ENCODE data around the gene MZT2A. TPM values are rescaled to one million over a fixed set of nuclear protein-coding genes. Genes with fewer than 3 reads are reported as not detected.
A peak's percentile ranks its signal among the peaks of the same experiment; 100 is the strongest.
"Not testable (repeated sequence)": the region's sequence is repeated elsewhere in the genome, so short reads cannot be mapped to it uniquely, and the experiment has no call there.

The MZT2A gene
- polyA plus RNA-seq, 3 donors, result 11.1 to 26.0 (median 13.6) TPM

GRCh38 chr2:131517106-131517831 lies 25.1 kb upstream of the MZT2A start:
- intact Hi-C loops (cut with micrococcal nuclease), result no loop called here
- H3K27ac Mint-ChIP-seq, result peak overlapping the region in 1 of 7 donors; percentile 15
- WGBS (ENCODE audit: insufficient coverage), result 98% methylated on average over 17 of the region's 17 CpGs

GRCh38 chr2:131516621-131517020 lies 24.4 kb upstream of the MZT2A start:
- H3K79me2 ChIP-seq (ENCODE audit: insufficient read depth, low read length); H3K9me3 Mint-ChIP-seq; H3K4me1 Mint-ChIP-seq; H3K9me3 ChIP-seq (replicated peaks in 1 of 2; ENCODE audit: control insufficient read depth in 1 of 2, insufficient read depth in 1 of 2, low read length in 2 of 2); H3K4me3 ChIP-seq (replicated peaks in 1 of 3; ENCODE audit: low read depth in 2 of 3, low read length in 3 of 3); H3K4me3 Mint-ChIP-seq; H4K20me1 ChIP-seq (ENCODE audit: insufficient read depth, low read length); H3K27me3 ChIP-seq (ENCODE audit: control insufficient read depth in 2 of 2, insufficient read depth in 2 of 2, low read length in 2 of 2); H3K4me1 ChIP-seq (ENCODE audit: control insufficient read depth in 1 of 2, insufficient read depth in 2 of 2, low read length in 2 of 2); DNase-seq; H3K4me2 ChIP-seq (replicated peaks; ENCODE audit: extremely low read depth, low read length, poor library complexity, severe bottlenecking); H3K9ac ChIP-seq (ENCODE audit: insufficient read depth, low read length, poor library complexity, severe bottlenecking); H3K27ac Mint-ChIP-seq; H3K27me3 Mint-ChIP-seq (ENCODE audit: low read depth in 3 of 3); H2AFZ ChIP-seq (ENCODE audit: insufficient read depth, low read depth, low read length, poor library complexity, severe bottlenecking); H3K27ac ChIP-seq (ENCODE audit: low read depth in 1 of 2, low read length in 2 of 2); intact Hi-C loops (cut with micrococcal nuclease): not testable (repeated sequence)
- H3K36me3 ChIP-seq (replicated peaks in 1 of 2; ENCODE audit: control insufficient read depth in 1 of 2, insufficient read depth in 2 of 2, low read length in 2 of 2), result peaks cover 30 to 63% of the 10 kb centered on the region in 2 donors
- 100% methylated on average over 5 of the region's 11 CpGs for WGBS (ENCODE audit: insufficient coverage)
- H3K36me3 Mint-ChIP-seq, result peaks cover 43 to 82% of the 10 kb centered on the region in 2 donors

More at GRCh38 chr2:131517106-131517831, 25.1 kb upstream of the MZT2A start:
- Histone ChIP-seq H3K4me2 (replicated peaks; ENCODE audit: extremely low read depth, low read length, poor library complexity, severe bottlenecking) (no peak overlapping the region), H3K9me3 (replicated peaks in 1 of 2; ENCODE audit: control insufficient read depth in 1 of 2, insufficient read depth in 1 of 2, low read length in 2 of 2) (no peaks in the 10 kb centered on the region), H3K27me3 (ENCODE audit: control insufficient read depth in 2 of 2, insufficient read depth in 2 of 2, low read length in 2 of 2) (no peaks in the 10 kb centered on the region), H3K79me2 (ENCODE audit: insufficient read depth, low read length) (no peaks in the 10 kb centered on the region), H3K27ac (ENCODE audit: low read depth in 1 of 2, low read length in 2 of 2) (no peak overlapping the region), H3K9ac (ENCODE audit: insufficient read depth, low read length, poor library complexity, severe bottlenecking) (no peak overlapping the region), H3K36me3 (replicated peaks in 1 of 2; ENCODE audit: control insufficient read depth in 1 of 2, insufficient read depth in 2 of 2, low read length in 2 of 2) (peaks cover 30 to 66% of the 10 kb centered on the region in 2 donors), H3K4me3 (replicated peaks in 1 of 3; ENCODE audit: low read depth in 2 of 3, low read length in 3 of 3) (no peak overlapping the region), H4K20me1 (ENCODE audit: insufficient read depth, low read length) (no peaks in the 10 kb centered on the region), H3K4me1 (ENCODE audit: control insufficient read depth in 1 of 2, insufficient read depth in 2 of 2, low read length in 2 of 2) (no peaks in the 10 kb centered on the region), H2AFZ (ENCODE audit: insufficient read depth, low read depth, low read length, poor library complexity, severe bottlenecking) (no peak overlapping the region)
- Mint-ChIP-seq H3K27me3 (ENCODE audit: low read depth in 3 of 3) (no peaks in the 10 kb centered on the region), H3K4me1 (no peaks in the 10 kb centered on the region), H3K9me3 (peaks cover 0 to 2% (median 0%) of the 10 kb centered on the region in 7 donors), H3K4me3 (no peak overlapping the region), H3K36me3 (peaks cover 40 to 82% of the 10 kb centered on the region in 2 donors)
- no peak for TF ChIP-seq CTCF (IDR thresholded peaks at IDR 0.05)
- no peak for DNase-seq
